Pulmonary artery endothelial cell (primary cell): ENCODE results near the gene CCL15. TPM values are rescaled to one million over a fixed set of nuclear protein-coding genes. Genes with fewer than 3 reads are reported as not detected.
"Not testable (repeated sequence)": the region's sequence is repeated elsewhere in the genome, so short reads cannot be mapped to it uniquely, and the experiment has no call there.

Source experiments
- DNase-seq: peaks from one replicate; pipeline ENCODE4 v3.0.0-alpha.2; 2011; ENCODE audit warnings: low read depth, low spot score
- total RNA-seq: library from RNA; depleted of rRNA; stranded (reverse); fragments of >200 nt; gene quantifications from 2 replicates; pipeline ENCODE4 v1.2.3, GENCODE V29; 2014

CCL15 gene
- total RNA-seq, 1 donor from 2014 or later = not detected

- not testable (repeated sequence) for DNase-seq
Measured at GRCh38 chr17:35995346-35995745, 6.0 kb downstream of the CCL15 start.

DNA sequence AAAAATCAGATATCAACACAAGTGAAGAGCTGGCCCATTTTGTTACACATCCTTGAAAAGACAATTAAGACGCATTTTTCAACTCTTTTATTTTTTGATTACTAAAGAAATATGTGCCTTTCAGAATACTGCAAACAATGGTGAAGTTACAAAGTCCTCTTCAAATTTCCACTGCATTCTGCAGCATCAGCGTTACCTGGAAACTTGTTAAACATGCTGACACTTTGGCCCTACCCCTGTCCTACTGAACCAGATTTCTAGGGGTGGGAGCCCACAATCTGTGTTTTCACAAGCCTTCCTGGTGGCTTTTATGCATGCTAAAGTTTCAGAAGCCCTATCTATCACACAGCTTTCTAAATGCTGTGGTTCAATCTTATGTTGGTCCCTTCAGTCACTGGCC is 10.3 kb downstream of the CCL15 start:
- no peak for DNase-seq

DNA sequence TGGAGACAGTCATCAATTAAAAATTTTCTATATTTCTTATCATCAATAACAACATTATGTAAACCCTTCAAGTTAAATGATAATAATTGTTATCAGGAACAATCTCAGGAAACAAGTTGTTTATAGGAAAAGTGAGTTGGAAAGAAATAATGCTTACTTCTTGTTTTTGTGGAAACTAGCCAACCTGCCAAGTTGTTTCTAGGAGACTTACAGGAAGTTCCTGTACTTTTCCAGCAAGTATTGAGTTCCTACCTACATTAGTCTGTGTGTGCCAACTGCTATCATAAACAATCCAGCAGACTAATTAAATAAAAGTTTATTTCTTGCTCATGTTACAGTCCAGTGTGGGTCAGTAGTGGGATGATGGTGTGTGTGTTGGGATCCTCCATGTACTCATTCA is 13.2 kb downstream of the CCL15 start:
- peak; percentile 83 for DNase-seq

DNA sequence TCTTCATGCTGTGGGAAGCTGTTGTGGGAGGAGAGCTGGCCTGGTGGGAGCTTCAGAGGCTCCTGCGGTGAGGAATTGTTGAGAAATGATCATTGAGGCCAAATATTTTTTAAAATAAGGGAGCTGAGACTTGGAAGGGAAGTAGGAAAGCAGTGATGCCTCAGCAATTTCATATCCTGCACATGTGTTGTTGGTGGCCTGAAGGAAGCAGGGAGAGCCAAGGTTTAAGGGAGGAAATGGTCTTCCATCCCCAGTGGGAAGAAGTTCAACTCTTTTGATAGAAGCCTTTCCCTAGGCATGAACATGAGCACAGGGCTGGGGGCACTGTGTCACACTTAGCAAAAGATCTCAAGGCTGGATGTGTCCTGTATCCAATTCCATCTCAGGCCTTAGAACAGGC is 14.7 kb downstream of the CCL15 start, which contains the start of gene CCL14:
TSS of gene CCL14 (minus strand) at position 87 of the 400 bp plus-strand sequence. CDS start at position 7, 80 bp downstream.
- no peak for DNase-seq

DNA sequence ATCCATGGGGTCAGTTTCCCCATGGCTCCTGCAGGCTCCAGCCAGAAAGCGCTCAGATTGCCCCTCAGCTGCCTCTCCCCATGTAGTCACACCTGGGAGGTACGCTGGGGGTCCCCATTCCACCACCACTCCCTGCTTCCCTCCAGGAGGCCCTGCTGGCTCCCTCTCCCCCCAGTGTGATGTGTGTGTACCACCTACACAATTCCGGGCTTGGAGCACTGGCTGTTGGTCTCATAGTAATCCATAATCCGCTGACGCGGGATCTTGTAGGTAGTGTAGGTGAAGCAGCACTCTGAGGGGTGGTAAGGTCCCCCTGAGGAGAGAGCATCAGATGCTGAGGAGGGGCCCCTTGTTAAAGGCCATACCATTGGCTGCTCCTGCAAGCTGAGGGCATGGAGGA is 17.2 kb downstream of the CCL15 start:
- no peak for DNase-seq

- DNase-seq = no peak
Measured at GRCh38 chr17:35982409-35983191, 18.8 kb downstream of the CCL15 start.

DNA sequence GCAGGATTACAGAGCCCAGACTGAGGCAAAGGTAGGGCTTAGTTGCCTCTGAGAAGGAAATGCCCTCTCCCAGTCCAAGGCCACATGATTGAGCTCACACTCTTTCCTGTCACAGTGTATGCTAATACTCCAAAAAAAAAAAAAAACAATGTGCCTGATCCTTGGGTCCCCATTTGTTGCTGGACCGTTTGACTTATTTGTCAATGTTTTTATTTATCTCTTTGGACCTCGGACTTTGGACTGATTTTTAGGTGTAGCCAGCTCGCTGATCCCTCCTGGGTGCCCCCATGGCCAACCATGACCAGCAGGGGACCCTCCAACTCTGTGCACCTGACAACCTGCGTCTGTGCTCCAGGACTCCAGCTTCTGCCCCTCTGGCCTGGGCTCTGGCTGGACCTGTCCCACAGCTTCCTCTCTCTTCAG is 19.4 kb downstream of the CCL15 start:
- no peak for DNase-seq

DNA sequence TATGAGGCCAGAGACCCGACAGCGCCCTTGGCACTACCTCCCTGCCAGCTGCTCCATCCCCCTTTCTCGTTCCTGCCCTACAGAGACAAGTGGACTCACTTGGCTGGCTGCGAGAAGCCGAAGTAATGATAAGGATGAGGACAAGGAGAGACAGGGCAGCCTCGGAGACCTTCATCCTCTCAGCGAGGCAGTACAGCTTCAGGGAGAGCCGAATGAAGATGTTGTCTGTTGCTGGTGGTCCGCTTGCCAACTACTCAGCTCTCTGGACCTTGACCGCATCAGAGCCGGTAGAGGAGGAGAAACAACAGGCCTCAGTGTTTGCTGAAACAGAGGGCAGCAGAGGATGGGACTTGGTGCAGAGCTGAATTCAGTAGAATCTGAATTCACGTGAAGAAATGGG is 20.1 kb downstream of the CCL15 start, which contains the start of gene CCL16:
TSS of gene CCL16 (minus strand) at position 252 of the 400 bp plus-strand sequence. CDS start at position 175, 77 bp downstream.
- no peak for DNase-seq

DNA sequence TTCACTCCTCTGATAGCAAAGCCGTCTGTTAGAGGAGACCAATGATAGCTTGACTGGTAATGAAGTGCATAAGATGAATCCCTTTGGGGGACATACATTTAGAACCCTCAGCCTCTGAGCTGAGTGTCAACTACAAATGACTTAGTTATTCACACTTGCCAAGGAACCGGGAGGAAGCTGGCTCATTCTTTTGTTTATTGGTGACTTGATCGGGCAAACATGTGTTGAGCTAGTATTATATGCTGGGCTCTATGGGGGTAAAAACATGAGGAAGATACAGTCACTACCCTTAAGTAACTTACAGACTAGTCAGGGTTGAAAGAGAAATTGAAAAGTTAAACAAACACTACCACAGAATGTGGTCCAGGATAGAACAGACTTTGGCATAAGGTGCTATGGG is 23.0 kb downstream of the CCL15 start:
- DNase-seq = no peak

GRCh38 chr17:35977509-35977908 is 23.8 kb downstream of the CCL15 start:
- no peak for DNase-seq

DNA sequence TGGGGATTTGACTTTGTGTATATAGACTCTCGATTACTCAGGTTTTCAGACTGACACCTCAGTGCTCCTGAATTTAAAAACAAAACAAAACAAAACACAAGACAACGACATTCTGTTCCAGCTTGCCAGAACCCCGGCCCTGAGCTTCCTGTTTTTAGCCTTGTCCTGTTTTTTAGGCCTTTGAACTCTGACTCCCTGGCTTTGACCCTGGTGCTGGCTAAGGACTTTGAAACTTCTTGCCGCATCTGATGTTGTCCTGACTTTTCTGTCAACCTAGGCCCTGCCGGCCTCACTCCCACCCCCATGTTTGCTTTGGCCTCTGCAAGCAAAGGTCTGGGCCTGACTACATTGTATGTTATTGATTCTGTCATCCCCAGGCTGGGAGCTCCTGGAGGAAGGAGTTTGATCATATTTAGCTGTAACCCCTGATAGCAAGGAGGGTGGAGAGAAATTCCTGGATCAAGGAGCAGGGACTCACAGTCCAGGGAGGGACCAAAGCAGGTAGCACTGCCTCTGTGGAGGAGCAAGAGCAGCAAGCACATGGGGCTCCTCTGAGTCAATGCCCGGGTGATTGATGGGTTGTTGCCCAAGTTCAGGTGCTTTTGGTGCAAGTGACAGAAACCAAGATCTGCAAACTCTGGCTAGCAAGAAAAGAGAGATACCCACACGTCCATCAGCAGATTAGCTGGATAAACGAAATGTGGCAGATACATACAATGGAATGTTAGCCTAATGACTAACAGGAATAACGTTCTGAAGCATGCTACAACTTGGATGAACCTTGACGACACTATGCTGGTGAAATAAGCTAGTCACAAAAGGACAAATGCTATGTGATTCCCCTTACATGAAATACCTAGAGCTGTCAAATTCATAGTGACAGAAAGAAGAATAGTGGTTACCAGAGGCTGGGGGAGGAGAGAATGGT is 27.8 kb downstream of the CCL15 start:
- DNase-seq = no peak

DNA sequence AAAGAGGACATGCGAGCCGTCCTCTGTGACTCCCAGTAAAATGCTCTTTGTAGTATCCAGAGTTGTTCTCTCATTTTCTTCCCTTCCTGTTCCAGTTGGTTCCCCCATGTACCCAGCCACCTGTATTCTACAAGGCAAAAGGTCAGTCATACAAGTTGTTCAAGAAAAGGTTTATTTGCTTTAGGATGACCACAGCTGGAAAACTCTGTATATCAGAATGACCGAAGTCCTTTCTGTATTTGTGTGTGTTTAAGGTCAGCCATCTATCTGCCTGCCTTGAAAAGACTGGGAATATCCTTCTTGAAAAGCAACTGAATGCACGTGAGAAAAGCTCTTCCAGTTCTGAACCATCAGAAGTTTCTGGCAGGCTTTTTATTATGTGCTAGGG is 28.4 kb downstream of the CCL15 start:
- DNase-seq = no peak

DNA sequence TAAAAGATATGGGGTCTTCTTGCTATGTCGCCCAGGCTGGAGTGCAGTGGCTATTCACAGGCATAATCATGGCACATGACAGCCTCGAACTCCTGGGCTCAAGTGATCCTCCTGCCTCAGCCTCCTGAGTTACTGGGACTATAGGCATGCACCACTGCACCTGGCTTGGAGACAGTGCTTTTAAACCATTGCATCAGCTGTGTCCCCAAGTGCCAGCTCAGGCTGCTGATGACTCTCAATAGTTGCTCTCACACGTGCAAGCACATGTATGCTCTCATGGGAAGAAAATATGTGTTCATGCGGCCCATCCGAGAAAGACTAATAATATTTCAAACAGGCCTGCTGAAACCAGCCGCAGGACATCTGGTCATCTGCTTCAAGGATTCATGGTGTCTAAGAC is 28.8 kb downstream of the CCL15 start:
- DNase-seq = no peak

DNA sequence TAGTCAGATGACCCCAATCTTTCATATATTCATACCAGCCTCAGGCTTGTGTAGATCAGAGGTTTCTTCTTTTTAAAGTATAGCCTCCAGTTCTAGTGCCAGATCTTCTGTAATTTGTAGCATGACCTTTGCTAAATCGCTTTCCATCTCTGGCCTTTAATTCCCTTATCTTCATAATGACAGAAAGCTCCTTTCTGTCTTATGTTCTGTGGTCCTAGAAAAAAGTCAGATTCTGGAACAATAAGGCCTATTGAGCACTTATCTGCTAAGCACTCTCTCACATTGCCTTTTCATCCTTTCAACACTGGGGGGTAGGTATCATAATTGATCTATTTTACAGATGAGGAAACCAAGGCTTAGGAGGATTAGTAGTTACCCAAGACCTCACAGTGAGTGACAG is 29.3 kb downstream of the CCL15 start:
- no peak for DNase-seq

GRCh38 chr17:35969558-35970380 is 31.6 kb downstream of the CCL15 start:
- DNase-seq = no peak

DNA sequence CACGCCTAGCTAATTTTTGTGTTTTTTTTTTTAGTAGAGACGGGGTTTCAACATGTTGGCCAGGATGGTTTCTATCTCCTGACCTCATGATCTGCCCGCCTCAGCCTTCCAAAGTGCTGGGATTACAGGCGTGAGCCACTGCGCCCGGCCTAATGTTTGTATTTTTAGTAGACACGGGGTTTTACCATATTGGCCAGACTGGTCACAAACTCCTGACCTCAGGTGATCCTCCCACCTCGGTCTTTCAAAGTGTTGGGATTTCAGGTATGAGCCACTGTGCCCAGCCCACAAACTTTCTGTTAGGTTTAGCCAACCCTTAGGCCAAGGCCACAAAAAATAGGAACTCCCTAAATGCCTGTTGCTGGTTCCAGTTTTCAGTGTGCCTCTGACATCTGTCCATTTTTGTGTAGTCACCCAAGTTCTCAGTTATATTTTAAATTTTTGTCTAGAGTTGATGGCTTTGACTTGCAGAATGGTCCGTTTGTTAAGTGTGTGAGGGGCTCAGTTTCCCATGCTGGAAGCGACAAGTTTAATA is 32.8 kb downstream of the CCL15 start:
- no peak for DNase-seq

- no peak for DNase-seq
Measured at GRCh38 chr17:35965272-35965671, 36.1 kb downstream of the CCL15 start.

DNA sequence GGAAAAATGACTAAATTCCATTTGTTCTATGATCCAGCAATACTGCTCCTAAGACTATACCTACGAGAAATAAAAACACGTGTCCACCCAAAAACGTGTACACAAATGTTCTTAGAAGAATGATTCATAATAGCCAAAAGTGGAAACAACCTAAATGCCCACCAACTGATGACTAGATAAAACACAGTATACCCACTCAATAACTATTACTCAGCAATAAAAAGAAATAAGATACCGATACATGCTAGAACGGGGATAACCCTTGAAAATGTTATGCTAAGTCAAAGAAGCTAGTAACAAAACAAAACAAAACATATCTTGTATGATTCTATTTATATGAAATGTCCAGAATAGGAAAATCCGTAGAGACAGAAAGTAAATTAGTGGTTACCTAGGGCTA is 37.7 kb downstream of the CCL15 start:
- no peak for DNase-seq

GRCh38 chr17:35953720-35954119 is 47.6 kb downstream of the CCL15 start:
- no peak for DNase-seq

DNA sequence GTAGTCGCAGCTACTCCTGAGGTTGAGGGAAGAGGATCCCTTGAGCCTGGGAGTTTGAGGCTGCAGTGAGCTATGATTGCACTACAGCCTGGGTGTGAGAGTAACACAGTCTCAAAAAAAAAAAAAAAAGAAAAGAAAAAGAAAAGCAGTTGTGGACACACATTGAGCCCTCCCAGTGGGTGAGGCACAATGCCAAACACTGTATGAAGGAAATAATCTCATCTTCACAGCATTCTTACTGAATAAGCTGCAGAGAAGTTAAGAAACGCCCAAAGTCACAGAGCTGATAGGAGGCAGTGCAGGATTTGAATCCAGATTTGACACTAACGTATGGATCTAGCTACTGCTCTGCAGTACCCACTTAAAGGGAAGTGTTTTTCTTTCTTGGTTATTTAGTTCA is 52.0 kb downstream of the CCL15 start:
- no peak for DNase-seq

DNA sequence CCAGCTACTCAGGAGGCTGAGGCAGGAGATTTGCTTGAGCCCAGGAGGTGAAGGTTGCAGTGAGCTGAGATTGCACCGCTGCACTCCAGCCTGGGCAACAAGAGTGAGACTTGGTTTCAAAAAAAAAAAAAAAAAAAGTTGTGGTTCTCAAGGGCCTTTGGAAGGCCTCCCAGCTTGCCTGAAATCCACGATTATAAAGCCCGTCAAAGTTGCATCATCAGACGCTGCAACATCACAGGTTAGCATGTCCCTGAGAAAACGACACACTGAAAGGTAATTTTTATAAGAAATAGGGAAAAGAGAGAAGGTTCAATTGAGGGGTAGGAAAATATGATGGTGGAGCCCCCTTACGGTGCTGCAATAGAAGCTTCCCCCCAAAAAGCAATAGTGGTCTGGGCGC is 53.3 kb downstream of the CCL15 start:
- no peak for DNase-seq
